Upper lobe of left lung (tissue), 6 donors: ENCODE results near the gene MMP1. TPM values are rescaled to one million over a fixed set of nuclear protein-coding genes. Genes with fewer than 3 reads are reported as not detected.

ENCODE experiments used
- ATAC-seq, 2 donors: fragments of 200-7000 bp; cut with Tn5 transposase; one replicate each; pipeline ENCODE4 v1.9.1; 2022; ENCODE audit warnings: mild to moderate bottlenecking in 2 of 2, moderate library complexity in 2 of 2; ENCODE audit not compliant: low FRiP score in 2 of 2
- DNase-seq, 2 donors: peaks; one replicate each; pipeline ENCODE4 v3.0.0-alpha.2; 2019 to 2020
- H3K27ac ChIP-seq, 4 donors: fragments of 200-600 bp; sonication (generic); one replicate each; pipeline ENCODE4 v1.5.1; 2016 to 2019
- H3K27me3 ChIP-seq, 4 donors: fragments of 200-600 bp; sonication (generic); one replicate each; pipeline ENCODE4 v1.5.1; 2017 to 2019
- H3K36me3 ChIP-seq, 4 donors: fragments of 200-600 bp; sonication (generic); one replicate each; pipeline ENCODE4 v1.5.1; 2016 to 2019
- H3K4me1 ChIP-seq, 4 donors: fragments of 200-600 bp; sonication (generic); one replicate each; pipeline ENCODE4 v1.5.1; 2018 to 2019
- H3K4me3 ChIP-seq, 4 donors: fragments of 200-600 bp; sonication (generic); one replicate each; pipeline ENCODE4 v1.5.1; 2017 to 2019; ENCODE audit warnings: mild to moderate bottlenecking in 2 of 4, moderate library complexity in 1 of 4
- H3K9me3 ChIP-seq, 4 donors: fragments of 200-600 bp; sonication (generic); one replicate each; pipeline ENCODE4 v1.5.1; 2018 to 2019
- CTCF ChIP-seq, 6 experiments: fragments of 450-650 bp in 4 of 6; fragments of 200-600 bp in 2 of 6; sonication (generic) in 2 of 6; IDR thresholded peaks; one replicate each; pipeline ENCODE4 v1.5.1; 2016 to 2019; ENCODE audit warnings: antibody characterized with exemption in 6 of 6
- EP300 ChIP-seq, 4 donors: sonication (generic); formaldehyde crosslinking; IDR thresholded peaks; one replicate each; pipeline ENCODE4 v1.5.1; 2017; ENCODE audit warnings: antibody characterized with exemption in 4 of 4, control low read depth in 2 of 4
- POLR2A ChIP-seq, 4 donors: fragments of 450-650 bp; IDR thresholded peaks; one replicate each; pipeline ENCODE4 v1.5.1; 2016 to 2017; ENCODE audit warnings: antibody characterized with exemption in 4 of 4, mild to moderate bottlenecking in 2 of 4
- POLR2AphosphoS5 ChIP-seq, 2 donors: sonication (generic); formaldehyde crosslinking; IDR thresholded peaks; one replicate each; pipeline ENCODE4 v1.5.1; 2017; ENCODE audit warnings: antibody characterized with exemption in 2 of 2
- WGBS, 2 donors: methylation state at CpG; one replicate each; pipeline ENCODE4 v1.1.5; 2017 to 2018; 5-methylcytosine and 5-hydroxymethylcytosine counted together
- total RNA-seq, 6 donors: library from RNA; depleted of rRNA in 4 of 6; stranded (reverse); fragments of >200 nt in 4 of 6; gene quantifications; one replicate each; pipeline versions ENCODE4 v1.1.0 to v1.2.1, GENCODE V29; 2016 to 2021
- donor health status: DM: no; HTN: no; CAD: no; lungs with moderate emphysema.
- donor health status: DM: no; HTN: yes; CAD: no; lungs with severe emphysema.

MMP1 gene
- total RNA-seq, 6 donors from 2014 or later = 0.29 to 10.7 (median 1.1) TPM; not detected in 2

DNA sequence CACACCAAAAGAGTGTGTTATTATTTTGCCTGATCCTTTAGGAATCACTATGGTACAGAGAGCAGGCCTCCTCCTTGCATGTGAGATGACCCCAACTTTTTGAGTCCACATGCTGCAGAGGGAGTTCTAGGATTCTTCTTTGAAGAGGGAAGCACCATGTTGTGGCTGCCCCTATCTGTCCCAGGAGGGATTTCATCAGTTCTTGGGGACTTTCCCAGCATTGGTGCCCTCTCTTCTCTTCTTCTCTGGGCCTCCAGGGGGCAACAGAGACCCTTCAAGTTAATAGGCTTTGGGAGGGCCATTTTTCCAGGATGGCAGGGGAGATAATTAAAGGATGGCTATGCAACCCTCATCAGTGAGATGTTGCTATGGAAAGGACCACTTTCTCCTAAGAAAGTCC, 3.6 kb downstream of the MMP1 start:
- no peaks in the 10 kb centered on the region for H3K9me3 ChIP-seq
- no peak for ATAC-seq
- H3K27me3 ChIP-seq = no peaks in the 10 kb centered on the region
- DNase-seq = no peak
- H3K36me3 ChIP-seq = no peaks in the 10 kb centered on the region
- H3K4me3 ChIP-seq = no peak overlapping the region
- no peak overlapping the region for H3K27ac ChIP-seq
- TF ChIP-seq CTCF (IDR thresholded peaks at IDR 0.05) (no peak), EP300 (IDR thresholded peaks at IDR 0.05) (no peak), POLR2AphosphoS5 (IDR thresholded peaks at IDR 0.05) (no peak), POLR2A (IDR thresholded peaks at IDR 0.05) (no peak)
- peaks cover 0 to 6% (median 0%) of the 10 kb centered on the region in 4 donors for H3K4me1 ChIP-seq

DNA sequence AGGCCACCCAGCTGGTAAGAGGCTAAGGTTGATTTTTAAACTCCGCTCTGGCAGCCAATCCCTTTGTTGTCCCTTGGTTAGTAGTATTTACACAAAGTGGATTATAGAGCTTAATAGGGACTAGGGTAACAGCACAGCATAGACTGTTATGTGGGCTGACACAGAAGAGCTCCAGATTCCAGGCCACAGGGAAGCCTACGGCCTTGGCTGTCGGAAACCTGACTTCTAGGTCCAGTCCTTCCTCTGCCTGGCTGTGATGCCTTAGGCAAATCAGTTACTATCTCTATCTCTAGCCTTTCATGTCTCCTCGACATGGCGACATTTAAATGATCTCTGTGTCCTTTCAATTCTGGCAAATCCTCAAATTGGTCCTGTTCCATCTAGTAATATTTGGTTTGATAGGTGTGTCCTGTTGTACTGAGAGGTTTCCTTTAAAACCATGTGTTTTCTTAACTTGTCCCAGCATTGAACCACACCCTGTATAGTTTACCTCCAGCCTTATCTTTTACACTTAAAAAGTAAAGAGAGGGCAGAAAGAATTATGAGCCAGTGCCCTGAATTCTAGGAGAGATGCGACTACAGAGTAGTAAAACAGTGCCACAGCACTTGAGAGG, 4.2 kb downstream of the MMP1 start:
- 68 to 81% methylated on average over 6 of the region's 6 CpGs for WGBS, 2 donors
- no peaks in the 10 kb centered on the region for H3K36me3 ChIP-seq
- no peak overlapping the region for H3K27ac ChIP-seq
- H3K27me3 ChIP-seq = no peaks in the 10 kb centered on the region
- H3K9me3 ChIP-seq = no peaks in the 10 kb centered on the region
- no peak for TF ChIP-seq EP300 (IDR thresholded peaks at IDR 0.05)
- no peak for TF ChIP-seq POLR2A (IDR thresholded peaks at IDR 0.05)
- TF ChIP-seq CTCF (IDR thresholded peaks at IDR 0.05) = no peak
- no peak for TF ChIP-seq POLR2AphosphoS5 (IDR thresholded peaks at IDR 0.05)
- DNase-seq (no peak), ATAC-seq (no peak)
- peaks cover 0 to 6% (median 0%) of the 10 kb centered on the region in 4 donors for H3K4me1 ChIP-seq
- H3K4me3 ChIP-seq = no peak overlapping the region

DNA sequence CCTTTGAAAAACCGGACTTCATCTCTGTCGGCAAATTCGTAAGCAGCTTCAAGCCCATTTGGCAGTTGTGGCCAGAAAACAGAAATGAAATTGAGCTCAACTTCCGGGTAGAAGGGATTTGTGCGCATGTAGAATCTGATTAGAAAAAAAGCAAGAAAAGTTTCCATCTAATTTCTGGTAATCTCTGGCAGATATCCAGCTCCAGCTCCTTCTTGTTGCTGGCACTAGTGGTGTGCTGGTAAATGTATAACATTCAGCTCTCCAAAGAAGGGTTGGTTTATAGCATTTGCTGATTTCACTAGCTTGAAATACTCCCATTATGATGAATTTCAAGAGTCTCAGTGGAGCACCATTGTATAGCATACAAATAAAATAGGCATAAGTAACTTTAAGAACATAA, 5.4 kb downstream of the MMP1 start:
- Histone ChIP-seq H3K4me1 (peaks cover 0 to 6% (median 0%) of the 10 kb centered on the region in 4 donors), H3K9me3 (no peaks in the 10 kb centered on the region), H3K27me3 (no peaks in the 10 kb centered on the region), H3K4me3 (no peak overlapping the region), H3K36me3 (no peaks in the 10 kb centered on the region), H3K27ac (no peak overlapping the region)
- TF ChIP-seq POLR2A (IDR thresholded peaks at IDR 0.05) = no peak
- no peak for TF ChIP-seq EP300 (IDR thresholded peaks at IDR 0.05)
- no peak for TF ChIP-seq CTCF (IDR thresholded peaks at IDR 0.05)
- no peak for TF ChIP-seq POLR2AphosphoS5 (IDR thresholded peaks at IDR 0.05)
- ATAC-seq = no peak
- 81 to 86% methylated on average over 5 of the region's 5 CpGs for WGBS, 2 donors
- no peak for DNase-seq

- no peak for ATAC-seq
- WGBS, 2 donors = 87 to 90% methylated on average over 4 of the region's 4 CpGs
- H3K4me1 ChIP-seq = peaks cover 0 to 6% (median 0%) of the 10 kb centered on the region in 4 donors
Measured at GRCh38 chr11:102791271-102792036, 6.5 kb downstream of the MMP1 start.

More at GRCh38 chr11:102791271-102792036, 6.5 kb downstream of the MMP1 start:
- Histone ChIP-seq H3K36me3 (no peaks in the 10 kb centered on the region), H3K9me3 (no peaks in the 10 kb centered on the region), H3K4me3 (no peak overlapping the region), H3K27me3 (no peaks in the 10 kb centered on the region), H3K27ac (no peak overlapping the region)
- TF ChIP-seq POLR2A (IDR thresholded peaks at IDR 0.05) (no peak), EP300 (IDR thresholded peaks at IDR 0.05) (no peak), POLR2AphosphoS5 (IDR thresholded peaks at IDR 0.05) (no peak), CTCF (IDR thresholded peaks at IDR 0.05) (no peak)
- no peak for DNase-seq
